DND-41 (cell line): Measurements from ENCODE around the gene GPR132.

Experiments
- CTCF ChIP-seq: IDR thresholded peaks from 2 replicates; pipeline ENCODE4 v1.5.1; 2012; ENCODE audit warnings: borderline replicate concordance, low read length, moderate library complexity, mild to moderate bottlenecking; ENCODE audit not compliant: poor library complexity, severe bottlenecking; ENCODE audit errors: extremely low read depth
- EZH2 ChIP-seq: IDR thresholded peaks from 3 replicates; pipeline ENCODE4 v1.6.1; 2012; ENCODE audit warnings: borderline replicate concordance, low read depth, mild to moderate bottlenecking, moderate library complexity, low read length, inconsistent platforms; ENCODE audit not compliant: severe bottlenecking

DNA sequence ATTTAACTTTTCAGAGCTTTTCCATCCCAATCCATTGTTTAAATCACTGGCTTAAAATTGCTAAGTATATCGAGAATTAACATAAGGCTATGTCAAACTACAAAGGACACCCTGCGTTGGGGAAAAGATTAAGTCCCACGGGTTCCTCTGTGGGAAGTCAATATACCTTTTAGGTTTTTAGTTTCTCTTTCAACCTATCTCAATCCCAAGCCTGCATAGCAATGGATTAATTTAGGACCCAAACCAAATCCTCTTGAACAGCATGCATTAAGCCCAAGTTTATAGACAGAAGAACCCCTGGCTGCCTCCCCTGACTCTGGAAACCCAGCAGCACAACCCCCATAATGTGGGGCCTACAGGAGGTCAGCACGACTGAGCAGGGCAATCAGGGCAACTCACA is 50.6 kb downstream of the GPR132 start:
- no peak for TF ChIP-seq CTCF
- TF ChIP-seq EZH2: no peak
